SK-N-MC (cell line): ENCODE measurements around the gene SPATA13.
A peak's percentile ranks its signal among the peaks of the same experiment; 100 is the strongest.

ENCODE experiments used
- DNase-seq: peaks from one replicate; pipeline ENCODE4 v3.0.0-alpha.2; 2011; ENCODE audit warnings: low read depth, low spot score
- H3K27ac ChIP-seq: fragments of 200-600 bp; sonication (generic); 2 replicates; pipeline ENCODE4 v1.5.1; 2016; ENCODE audit warnings: mixed run types
- H3K36me3 ChIP-seq: fragments of 200-600 bp; sonication (generic); 2 replicates; pipeline ENCODE4 v1.6.1; 2017; ENCODE audit warnings: antibody characterized with exemption, low read length, mixed read lengths; ENCODE audit not compliant: insufficient read depth
- H3K4me3 ChIP-seq: fragments of 200-600 bp; sonication (generic); 2 replicates; pipeline ENCODE4 v1.5.1; 2016
- H3K9ac ChIP-seq: fragments of 200-600 bp; sonication (generic); 2 replicates; pipeline ENCODE4 v1.8.0; 2017; ENCODE audit warnings: mixed run types, mixed read lengths; ENCODE audit not compliant: insufficient read length
- H3K9me3 ChIP-seq: fragments of 200-600 bp; sonication (generic); 2 replicates; pipeline ENCODE4 v1.6.1; 2017; ENCODE audit warnings: low read depth, mild to moderate bottlenecking, antibody characterized with exemption, low read length, moderate library complexity, mixed read lengths
- EZH2 ChIP-seq: fragments of 200-600 bp; sonication (generic); IDR thresholded peaks from one replicate; pipeline ENCODE4 v1.6.1; 2017; ENCODE audit warnings: antibody characterized with exemption
- FOXP2 ChIP-seq: optimal IDR thresholded peaks from 2 replicates; pipeline ENCODE3; 2011; ENCODE audit warnings: mild to moderate bottlenecking, moderate library complexity; ENCODE audit not compliant: insufficient read depth; ENCODE audit errors: extremely low read length, control extremely low read depth
- POLR2AphosphoS5 ChIP-seq: IDR thresholded peaks from 2 replicates; pipeline ENCODE4 v1.6.1; 2012; ENCODE audit warnings: mild to moderate bottlenecking, low read depth, low read length, borderline replicate concordance

Gene SPATA13

DNA sequence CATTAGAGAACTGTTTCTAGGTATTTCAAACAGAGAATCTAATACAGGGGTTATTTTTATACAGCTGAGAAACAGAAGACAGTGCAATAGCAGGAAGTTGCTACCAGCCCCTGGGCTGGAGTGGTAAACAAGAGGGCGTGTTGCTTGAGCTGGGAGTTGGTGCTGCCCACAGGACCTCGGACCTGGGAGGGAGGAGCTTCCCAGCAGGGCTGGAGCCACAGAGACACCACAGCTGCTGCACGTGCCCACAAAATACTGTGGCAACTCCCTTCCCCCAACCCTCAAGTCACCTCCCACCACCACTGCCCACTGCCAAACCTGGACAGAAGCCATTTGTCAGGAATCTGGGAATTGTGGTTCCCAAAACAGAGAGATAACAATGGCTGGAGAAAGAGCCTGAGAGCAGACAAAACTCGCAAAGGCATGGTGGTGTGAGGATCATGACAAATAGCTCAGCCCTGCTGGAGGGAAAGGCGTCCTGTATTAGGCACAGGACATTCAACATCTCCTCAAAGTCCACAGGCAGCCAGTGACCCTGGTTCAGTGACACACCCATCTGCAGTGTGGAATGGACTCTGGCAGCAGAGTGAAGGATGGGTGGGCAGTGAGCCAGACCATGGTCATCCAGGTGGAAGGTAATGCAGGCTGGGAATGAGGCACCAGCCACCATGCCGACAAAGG lies 57.2 kb downstream of the SPATA13 start:
- Histone ChIP-seq H3K27ac (no peak overlapping the region), H3K9me3 (no peaks in the 10 kb centered on the region), H3K4me3 (no peak overlapping the region), H3K9ac (no peak overlapping the region), H3K36me3 (no peaks in the 10 kb centered on the region)
- TF ChIP-seq POLR2AphosphoS5 (no peak), FOXP2 (no peak), EZH2 (no peak)
- DNase-seq, result no peak

DNA sequence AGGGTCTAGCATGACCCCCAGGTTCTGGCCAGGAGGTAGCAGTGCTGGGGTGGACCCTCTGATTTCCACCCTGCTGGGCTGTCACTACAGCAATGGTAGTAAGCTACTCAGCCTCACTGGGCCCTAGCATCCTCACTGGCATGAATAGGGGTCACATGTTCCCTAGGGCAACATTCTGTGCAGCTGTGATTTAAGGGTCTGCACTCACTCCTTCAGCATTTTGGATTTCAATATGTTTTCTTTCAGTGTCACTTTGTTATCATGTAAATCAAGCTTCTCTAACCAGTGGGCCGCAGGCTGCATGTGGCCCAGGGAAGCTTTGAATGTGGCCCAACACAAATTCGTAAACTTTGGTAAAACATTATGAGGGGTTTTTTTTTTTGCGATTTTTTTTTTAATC lies 57.8 kb downstream of the SPATA13 start:
- DNase-seq, result no peak
- TF ChIP-seq POLR2AphosphoS5 (no peak), FOXP2 (no peak), EZH2 (no peak)

DNA sequence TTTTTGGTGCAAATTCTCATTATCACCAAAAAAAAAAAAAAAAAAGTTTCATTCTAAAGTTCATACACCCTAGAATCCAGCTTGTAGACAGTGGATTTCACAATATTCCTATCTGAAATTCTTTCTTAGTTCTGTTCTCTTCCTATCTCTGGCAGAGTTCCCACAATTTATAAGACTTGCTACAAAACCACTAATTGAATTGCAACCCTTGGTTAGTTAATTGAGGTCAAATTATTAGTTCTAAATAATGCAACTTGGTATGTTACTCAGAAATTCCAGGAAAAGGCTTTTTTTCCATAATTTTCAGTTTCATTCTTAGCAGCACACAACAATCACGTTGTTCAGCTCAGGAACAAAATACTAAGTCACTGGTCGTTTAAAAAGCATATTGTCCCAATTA lies 58.5 kb downstream of the SPATA13 start:
- no peaks in the 10 kb centered on the region for H3K36me3 ChIP-seq
- no peak for DNase-seq

More for the DNA sequence above, 57.8 kb downstream of the SPATA13 start:
- Histone ChIP-seq H3K27ac (peak overlapping the region; percentile 84; the same call in 1 of the 2 replicates), H3K9ac (no peak overlapping the region), H3K9me3 (no peaks in the 10 kb centered on the region), H3K4me3 (no peak overlapping the region; the same call in 1 of the 2 replicates), H3K36me3 (no peaks in the 10 kb centered on the region)

DNA sequence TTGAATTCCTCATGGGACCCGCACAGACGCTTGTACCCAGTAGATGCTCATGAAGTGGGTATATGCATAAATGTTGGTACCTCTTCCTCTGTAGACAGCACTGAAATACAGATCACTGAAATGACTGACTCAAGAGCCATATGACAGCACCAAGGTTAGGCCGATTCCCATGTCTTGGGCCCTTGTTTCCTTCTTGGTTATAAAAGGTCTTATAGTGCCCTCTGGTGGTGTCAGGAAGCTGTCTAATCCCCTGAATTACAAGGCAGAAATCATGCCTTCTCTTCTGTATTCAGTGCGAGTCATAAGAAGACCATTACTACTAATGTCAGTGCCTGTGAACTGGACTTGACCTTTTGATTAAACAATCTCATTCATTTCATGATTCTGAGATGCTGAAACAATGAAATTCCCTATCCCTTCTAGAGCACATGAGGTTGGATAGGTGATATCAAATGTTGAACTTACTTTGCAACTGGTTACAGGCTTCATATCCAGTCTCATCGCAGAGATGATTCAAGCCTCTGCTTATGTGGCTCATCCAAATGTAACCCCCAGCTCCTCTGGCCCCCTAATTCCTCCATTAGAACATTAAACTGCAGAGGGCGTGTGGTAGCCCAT lies 59.7 kb downstream of the SPATA13 start:
- no peaks in the 10 kb centered on the region for H3K9me3 ChIP-seq
- no peak overlapping the region for H3K9ac ChIP-seq
- DNase-seq, result peak; percentile 66
- no peak overlapping the region for H3K27ac ChIP-seq
- TF ChIP-seq POLR2AphosphoS5, result no peak
- TF ChIP-seq FOXP2, result no peak
- no peak for TF ChIP-seq EZH2
- H3K36me3 ChIP-seq, result no peaks in the 10 kb centered on the region; the same call in 1 of the 2 replicates
- no peak overlapping the region for H3K4me3 ChIP-seq

More for the DNA sequence above, 58.5 kb downstream of the SPATA13 start:
- no peak overlapping the region for H3K9ac ChIP-seq
- peak overlapping the region; percentile 84 for H3K27ac ChIP-seq
- peak overlapping the region; percentile 41; the same call in 1 of the 2 replicates for H3K4me3 ChIP-seq
- TF ChIP-seq EZH2, result no peak
- no peak for TF ChIP-seq POLR2AphosphoS5
- TF ChIP-seq FOXP2, result no peak
- H3K9me3 ChIP-seq, result no peaks in the 10 kb centered on the region

DNA sequence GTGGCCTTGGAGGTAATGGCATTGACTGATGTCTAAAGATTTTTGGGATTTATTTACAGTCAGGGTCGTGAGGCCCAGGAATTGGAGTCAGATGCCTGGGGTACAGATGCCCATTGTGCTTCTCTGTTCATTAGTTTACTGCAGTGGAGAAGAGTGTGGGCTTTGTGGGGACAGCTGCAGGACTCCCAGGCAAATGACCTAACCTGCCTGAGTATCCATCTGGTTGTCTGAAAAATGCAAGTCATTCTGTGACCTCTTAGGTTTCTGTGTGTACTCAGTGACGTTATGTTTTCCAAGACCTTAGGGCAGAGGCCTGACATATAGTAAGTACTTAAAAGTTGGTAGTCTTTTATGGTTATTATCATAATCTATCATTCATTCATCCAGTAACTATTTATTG lies 60.5 kb downstream of the SPATA13 start:
- no peak overlapping the region for H3K27ac ChIP-seq
- DNase-seq, result no peak
- H3K4me3 ChIP-seq, result no peak overlapping the region
- no peaks in the 10 kb centered on the region for H3K9me3 ChIP-seq
- H3K36me3 ChIP-seq, result no peaks in the 10 kb centered on the region; the same call in 1 of the 2 replicates
- no peak overlapping the region for H3K9ac ChIP-seq
- TF ChIP-seq EZH2, result no peak
- TF ChIP-seq POLR2AphosphoS5, result no peak

DNA sequence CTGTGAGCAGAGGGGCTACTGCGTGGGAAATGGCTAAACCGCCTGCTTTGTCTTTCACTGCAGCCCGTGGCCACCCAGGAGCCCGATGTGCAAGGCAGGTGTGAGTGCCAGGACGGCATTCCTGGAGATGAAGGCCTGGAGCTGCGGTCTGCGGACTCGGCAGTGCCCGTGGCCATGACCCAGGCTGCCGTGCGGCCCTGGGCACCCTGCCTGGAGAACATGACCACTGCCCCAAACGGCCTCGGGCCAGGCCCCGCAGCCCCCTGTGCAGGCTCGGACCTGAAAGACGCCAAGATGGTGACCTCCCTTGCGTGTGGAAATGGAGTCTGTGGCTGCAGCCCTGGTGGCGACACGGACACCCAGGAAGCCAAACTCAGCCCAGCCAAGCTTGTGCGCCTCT lies 62.2 kb downstream of the SPATA13 start:
- Histone ChIP-seq H3K4me3 (no peak overlapping the region), H3K36me3 (no peaks in the 10 kb centered on the region; the same call in 1 of the 2 replicates), H3K27ac (no peak overlapping the region), H3K9me3 (no peaks in the 10 kb centered on the region), H3K9ac (no peak overlapping the region)
- TF ChIP-seq FOXP2 (no peak), POLR2AphosphoS5 (no peak), EZH2 (no peak)
- DNase-seq, result no peak

DNA sequence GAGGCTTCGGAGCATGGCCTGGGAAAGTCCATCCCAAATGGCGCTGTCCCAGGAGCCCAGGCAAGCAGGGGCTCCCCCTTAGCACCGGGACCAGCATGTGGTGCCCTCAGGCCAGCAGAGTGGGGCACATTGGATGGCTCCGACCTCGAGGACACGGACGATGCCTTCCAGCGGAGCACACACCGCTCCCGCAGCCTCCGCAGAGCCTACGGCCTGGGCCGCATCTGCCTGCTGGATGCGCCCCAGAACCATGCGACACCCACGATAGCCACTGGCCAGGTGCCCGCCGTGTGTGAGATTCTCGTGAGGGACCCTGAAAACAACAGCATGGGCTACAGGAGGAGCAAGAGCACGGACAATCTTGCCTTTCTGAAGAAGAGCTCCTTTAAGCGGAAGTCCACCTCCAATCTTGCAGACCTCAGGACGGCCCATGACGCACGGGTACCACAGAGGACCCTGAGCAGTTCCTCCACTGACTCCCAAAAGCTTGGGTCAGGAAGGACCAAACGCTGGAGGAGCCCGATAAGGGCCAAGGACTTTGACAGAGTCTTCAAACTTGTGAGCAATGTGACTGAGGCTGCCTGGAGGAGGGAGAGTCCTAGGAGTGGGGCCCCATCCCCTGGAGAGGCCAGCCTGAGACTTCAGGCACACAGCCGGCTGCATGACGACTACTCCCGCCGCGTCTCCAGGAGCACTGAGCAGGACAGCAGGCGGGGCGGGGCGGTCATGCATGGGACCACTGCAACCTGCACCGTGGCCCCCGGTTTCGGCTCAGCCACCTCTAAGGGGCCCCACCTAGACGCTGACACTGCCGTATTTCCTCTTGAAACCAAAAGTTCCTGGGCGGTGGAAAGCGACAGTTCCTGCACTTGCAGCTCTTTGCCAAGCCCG lies 63.1 kb downstream of the SPATA13 start:
- Histone ChIP-seq H3K36me3 (no peaks in the 10 kb centered on the region; the same call in 1 of the 2 replicates), H3K9ac (no peak overlapping the region), H3K9me3 (no peaks in the 10 kb centered on the region), H3K4me3 (no peak overlapping the region), H3K27ac (no peak overlapping the region)
- no peak for DNase-seq
- TF ChIP-seq POLR2AphosphoS5 (no peak), EZH2 (no peak), FOXP2 (no peak)

DNA sequence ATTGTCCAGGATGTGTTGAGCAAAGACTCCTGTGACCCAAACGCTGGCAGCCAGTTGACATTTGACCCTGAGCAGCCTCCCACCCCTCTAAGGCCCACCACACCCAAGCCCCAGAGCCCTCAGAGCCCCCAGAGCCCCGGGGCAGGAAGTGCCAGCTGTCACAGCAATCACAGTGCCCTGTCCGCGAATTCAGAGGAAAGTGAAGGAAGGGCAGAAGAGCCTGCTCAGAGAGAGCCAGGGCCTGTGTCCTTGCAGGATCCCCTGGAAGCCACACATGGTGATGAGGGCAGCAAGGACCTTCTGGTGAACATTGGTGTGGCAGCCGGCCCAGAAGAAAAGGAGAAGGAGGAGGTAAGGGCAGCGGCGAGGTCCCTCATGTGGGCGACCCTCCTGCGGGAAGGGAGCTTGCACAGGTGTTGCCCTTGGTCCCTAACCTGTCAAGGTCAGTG lies 63.7 kb downstream of the SPATA13 start:
- no peak for DNase-seq
- H3K9ac ChIP-seq, result no peak overlapping the region
- no peak overlapping the region for H3K4me3 ChIP-seq

More for the DNA sequence above, 63.7 kb downstream of the SPATA13 start:
- no peaks in the 10 kb centered on the region for H3K9me3 ChIP-seq
- TF ChIP-seq EZH2, result no peak
- no peak for TF ChIP-seq FOXP2
- TF ChIP-seq POLR2AphosphoS5, result no peak
- H3K36me3 ChIP-seq, result no peaks in the 10 kb centered on the region; the same call in 1 of the 2 replicates
- H3K27ac ChIP-seq, result no peak overlapping the region
